HG03103 (cell line): ENCODE data around the gene SIX5.
"Not testable (repeated sequence)": the region's sequence is repeated elsewhere in the genome, so short reads cannot be mapped to it uniquely, and the experiment has no call there.

ENCODE experiments used
- ATAC-seq: cut with Tn5 transposase; IDR thresholded peaks from one replicate; pipeline ENCODE4 v1.9.1; 2021; ENCODE audit warnings: low read depth; ENCODE audit not compliant: unreplicated experiment

The SIX5 gene

GRCh38 chr19:45768984-45769782, at the start of gene SIX5:
Gene SIX5 (minus strand): TSS chr19:45769252. CDS start chr19:45768844, 408 bp downstream.
- peak; percentile 41 for ATAC-seq

GRCh38 chr19:45817725-45818301, 48.8 kb upstream of the SIX5 start:
- no peak for ATAC-seq

- ATAC-seq = no peak
These were observed 48.1 kb upstream of the SIX5 start for GRCh38 chr19:45817010-45817724.

GRCh38 chr19:45816236-45817009, 47.4 kb upstream of the SIX5 start:
- no peak for ATAC-seq

GRCh38 chr19:45815481-45816216, 46.6 kb upstream of the SIX5 start:
- no peak for ATAC-seq

- no peak for ATAC-seq
These were observed 45.9 kb upstream of the SIX5 start, which contains the start of gene RSPH6A for GRCh38 chr19:45814851-45815480. Gene RSPH6A (minus strand): TSS chr19:45815308. CDS start chr19:45815176, 132 bp downstream.

- ATAC-seq = no peak
These were observed 45.2 kb upstream of the SIX5 start for GRCh38 chr19:45814166-45814780.

GRCh38 chr19:45812297-45812696, 43.2 kb upstream of the SIX5 start:
- no peak for ATAC-seq

GRCh38 chr19:45809643-45810159, 40.6 kb upstream of the SIX5 start:
- no peak for ATAC-seq

- ATAC-seq = no peak
These were observed 36.7 kb upstream of the SIX5 start for GRCh38 chr19:45805719-45806118.

GRCh38 chr19:45804959-45805230, 35.8 kb upstream of the SIX5 start:
- no peak for ATAC-seq

GRCh38 chr19:45804140-45804958, 35.3 kb upstream of the SIX5 start:
- ATAC-seq = no peak

GRCh38 chr19:45801603-45802175, 32.6 kb upstream of the SIX5 start:
- no peak for ATAC-seq

- ATAC-seq = no peak
These were observed 31.1 kb upstream of the SIX5 start for GRCh38 chr19:45800070-45800553.

- not testable (repeated sequence) for ATAC-seq
These were observed 30.5 kb upstream of the SIX5 start for GRCh38 chr19:45799541-45799940.

- ATAC-seq = no peak
These were observed 30.0 kb upstream of the SIX5 start for GRCh38 chr19:45798995-45799517.

- ATAC-seq = no peak
These were observed 25.6 kb upstream of the SIX5 start for GRCh38 chr19:45794627-45795026.

- ATAC-seq = no peak
These were observed 24.8 kb upstream of the SIX5 start for GRCh38 chr19:45793876-45794275.
